Activated T-cell treated with anti-CD3 and anti-CD28 coated beads for 24 hours (primary cell): Measurements from ENCODE around the gene PAOX.

Source experiments
- DNase-seq: peaks from one replicate; pipeline ENCODE4 v3.0.0-alpha.2; 2020; ENCODE audit warnings: low read depth

PAOX gene

GRCh38 chr10:133439517-133440461, 60.7 kb downstream of the PAOX start:
- DNase-seq: no peak

DNA sequence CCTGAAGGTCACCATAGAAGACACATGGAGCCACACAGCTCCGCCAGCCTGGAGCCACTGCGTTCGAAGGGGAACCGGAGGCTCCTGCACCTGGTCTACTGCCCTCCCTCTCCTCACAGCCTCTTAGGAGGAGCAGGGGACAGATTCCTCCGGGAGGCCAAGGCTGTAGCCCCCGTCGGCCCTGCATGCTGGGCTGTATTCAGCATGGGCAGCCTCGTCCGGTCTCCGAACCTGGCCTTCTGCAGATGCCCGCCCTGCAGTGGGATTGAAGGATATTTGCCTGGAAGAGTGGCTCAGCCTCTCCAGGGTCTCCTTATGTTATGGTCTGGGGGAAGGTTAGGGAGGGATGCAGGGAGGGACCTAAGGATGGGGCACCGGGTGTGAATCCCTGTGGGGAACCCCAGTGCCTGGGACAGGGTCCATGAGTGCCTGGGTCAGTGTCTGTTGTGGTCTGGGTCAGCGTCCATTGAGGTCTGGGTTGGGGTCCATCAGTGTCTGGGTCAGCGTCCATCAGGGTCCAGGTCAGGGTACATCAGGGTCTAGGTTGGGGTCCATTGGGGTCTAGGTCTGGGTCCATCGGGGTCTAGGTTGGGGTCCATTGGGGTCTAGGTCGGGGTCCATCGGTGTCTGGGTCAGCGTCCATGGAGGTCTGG, 61.7 kb downstream of the PAOX start:
- DNase-seq: no peak
